ENCODE measurements around the gene CCDC191.

GRCh38 chr3:114056130-114057010, at the start of gene CCDC191, which contains the start of gene QTRT2:
- no peak for TF ChIP-seq SUZ12 (IDR thresholded peaks at IDR 0.05; ENCODE audit: extremely low read depth, insufficient read depth, insufficient read length)
- TF ChIP-seq YY1 (IDR thresholded peaks at IDR 0.05; ENCODE audit: insufficient read depth, insufficient read length): peak; percentile 43
- no peak for TF ChIP-seq ZNF274 (IDR thresholded peaks at IDR 0.05; ENCODE audit: low read depth, low read length)

Data from NT2/D1 (cell line).